ENCODE results near the gene GPR39.

GRCh38 chr2:132443106-132443505 is 26.5 kb downstream of the GPR39 start:
- TF ChIP-seq, protein P1, sequence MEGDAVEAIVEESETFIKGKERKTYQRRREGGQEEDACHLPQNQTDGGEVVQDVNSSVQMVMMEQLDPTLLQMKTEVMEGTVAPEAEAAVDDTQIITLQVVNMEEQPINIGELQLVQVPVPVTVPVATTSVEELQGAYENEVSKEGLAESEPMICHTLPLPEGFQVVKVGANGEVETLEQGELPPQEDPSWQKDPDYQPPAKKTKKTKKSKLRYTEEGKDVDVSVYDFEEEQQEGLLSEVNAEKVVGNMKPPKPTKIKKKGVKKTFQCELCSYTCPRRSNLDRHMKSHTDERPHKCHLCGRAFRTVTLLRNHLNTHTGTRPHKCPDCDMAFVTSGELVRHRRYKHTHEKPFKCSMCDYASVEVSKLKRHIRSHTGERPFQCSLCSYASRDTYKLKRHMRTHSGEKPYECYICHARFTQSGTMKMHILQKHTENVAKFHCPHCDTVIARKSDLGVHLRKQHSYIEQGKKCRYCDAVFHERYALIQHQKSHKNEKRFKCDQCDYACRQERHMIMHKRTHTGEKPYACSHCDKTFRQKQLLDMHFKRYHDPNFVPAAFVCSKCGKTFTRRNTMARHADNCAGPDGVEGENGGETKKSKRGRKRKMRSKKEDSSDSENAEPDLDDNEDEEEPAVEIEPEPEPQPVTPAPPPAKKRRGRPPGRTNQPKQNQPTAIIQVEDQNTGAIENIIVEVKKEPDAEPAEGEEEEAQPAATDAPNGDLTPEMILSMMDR (IDR thresholded peaks at IDR 0.05 in 8 of 11, conservative IDR thresholded peaks at IDR 0.05 in 3 of 11), result no peak
- TF ChIP-seq POLR2A (IDR thresholded peaks at IDR 0.05), result no peak
- no peak for TF ChIP-seq POLR2AphosphoS5 (IDR thresholded peaks at IDR 0.05)

Measured in spleen (tissue), 7 donors.